ENCODE data around the gene PIK3CA. TPM values are rescaled to one million over a fixed set of nuclear protein-coding genes. Genes with fewer than 3 reads are reported as not detected.

The PIK3CA gene
- 10 to 100 TPM; 21.7 to 42.9 TPM for total RNA-seq
- polyA plus RNA-seq: 10 to 100 TPM in 1 of 2 donors, 1 to 10 TPM in 1; 4.5 to 10.3 TPM
- long read RNA-seq, donor 1, full-length matches to known transcripts: 5 of 5 reads
- long read RNA-seq, donor 1, partial matches to known transcripts: 0 of 5 reads
- long read RNA-seq, donor 1, other reads (novel, unspliced or antisense): 0 of 5 reads
- long read RNA-seq, donor 2, full-length matches to known transcripts: 2 of 2 reads
- long read RNA-seq, donor 2, partial matches to known transcripts: 0 of 2 reads
- long read RNA-seq, donor 2, other reads (novel, unspliced or antisense): 0 of 2 reads
- long read RNA-seq, donor 3, full-length matches to known transcripts: 1 of 1 reads
- long read RNA-seq, donor 3, partial matches to known transcripts: 0 of 1 reads
- long read RNA-seq, donor 3, other reads (novel, unspliced or antisense): 0 of 1 reads
- long read RNA-seq, donor 4: 0 reads
- long read RNA-seq, donor 5, full-length matches to known transcripts: 4 of 32 reads
- long read RNA-seq, donor 5, partial matches to known transcripts: 28 of 32 reads
- long read RNA-seq, donor 5, other reads (novel, unspliced or antisense): 0 of 32 reads

- Histone ChIP-seq H3K4me1 (ENCODE audit: control insufficient read depth in 5 of 5, insufficient read depth in 5 of 5, low read length in 5 of 5) (peaks cover 0 to 20% (median 7%) of the 10 kb centered on the region in 5 donors), H3K9ac (ENCODE audit: insufficient read depth in 1 of 2, low read length in 2 of 2) (peak within 1 kb of the TSS; percentile 69 to 97), H3K9me3 (ENCODE audit: control insufficient read depth in 4 of 4, insufficient read depth in 3 of 4, low read length in 3 of 4) (no peaks in the 10 kb centered on the region), H3K4me3 (peak within 1 kb of the TSS; percentile 92), H3K27me3 (ENCODE audit: control insufficient read depth in 3 of 3, insufficient read depth in 3 of 3, low read length in 2 of 3) (no peaks in the 10 kb centered on the region), H3K36me3 (ENCODE audit: control insufficient read depth in 4 of 4, insufficient read depth in 4 of 4, low read length in 4 of 4) (peaks cover 0 to 3% (median 0%) of the 10 kb centered on the region in 4 donors), H3K27ac (ENCODE audit: low read depth in 1 of 2, low read length in 1 of 2) (peak within 1 kb of the TSS; percentile 97 to 99)
- peak; percentile 98 to 100 (median 100) for DNase-seq
- 0 to 1% methylated on average over 40 to 67 of the region's 67 CpGs for WGBS, 2 donors
- peak; percentile 89 for ATAC-seq (ENCODE audit: insufficient read depth, low FRiP score)
- no peak for TF ChIP-seq CTCF (IDR thresholded peaks at IDR 0.05; ENCODE audit: control extremely low read depth, extremely low read depth)
These were observed at the start of gene PIK3CA for GRCh38 chr3:179147873-179148615. Gene PIK3CA (plus strand): TSS chr3:179148357. CDS start chr3:179198826, 50,469 bp downstream.

- no peak overlapping the region for H3K4me3 ChIP-seq
- no peak overlapping the region for H3K9ac ChIP-seq (ENCODE audit: insufficient read depth in 1 of 2, low read length in 2 of 2)
- H3K36me3 ChIP-seq (ENCODE audit: control insufficient read depth in 4 of 4, insufficient read depth in 4 of 4, low read length in 4 of 4): no peaks in the 10 kb centered on the region
- no peaks in the 10 kb centered on the region for H3K9me3 ChIP-seq (ENCODE audit: control insufficient read depth in 4 of 4, insufficient read depth in 3 of 4, low read length in 3 of 4)
- ATAC-seq (ENCODE audit: insufficient read depth, low FRiP score) (no peak), DNase-seq (no peak)
- H3K27me3 ChIP-seq (ENCODE audit: control insufficient read depth in 3 of 3, insufficient read depth in 3 of 3, low read length in 2 of 3): no peaks in the 10 kb centered on the region
- no peaks in the 10 kb centered on the region for H3K4me1 ChIP-seq (ENCODE audit: control insufficient read depth in 5 of 5, insufficient read depth in 5 of 5, low read length in 5 of 5)
- WGBS, 2 donors: 80 to 88% methylated on average over 7 of the region's 7 CpGs
- H3K27ac ChIP-seq (ENCODE audit: low read depth in 1 of 2, low read length in 1 of 2): no peak overlapping the region
- TF ChIP-seq CTCF (IDR thresholded peaks at IDR 0.05; ENCODE audit: control extremely low read depth, extremely low read depth): no peak
These were observed 49.6 kb upstream of the PIK3CA start for GRCh38 chr3:179098388-179099077.

DNA sequence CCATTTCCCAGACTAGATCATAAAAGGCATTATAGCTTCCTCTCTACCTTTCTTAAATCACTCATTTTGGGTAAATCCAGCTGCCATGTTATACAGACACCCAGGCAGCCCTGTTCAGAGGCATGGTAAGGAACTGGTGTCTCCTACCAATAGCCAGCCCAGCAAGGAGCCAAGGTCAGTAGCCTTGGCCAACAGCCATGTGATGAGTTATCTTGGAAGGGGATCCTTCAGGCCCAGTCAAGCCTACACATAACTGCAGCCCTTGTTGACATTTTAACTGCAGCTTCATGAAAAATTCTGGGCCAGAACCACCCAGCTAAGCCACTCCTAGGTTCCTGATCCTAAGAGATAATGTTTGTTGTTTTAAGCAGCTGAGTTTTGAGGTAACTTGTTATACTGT, 47.5 kb upstream of the PIK3CA start:
- no peaks in the 10 kb centered on the region for H3K27me3 ChIP-seq (ENCODE audit: control insufficient read depth in 3 of 3, insufficient read depth in 3 of 3, low read length in 2 of 3)
- no peaks in the 10 kb centered on the region for H3K9me3 ChIP-seq (ENCODE audit: control insufficient read depth in 4 of 4, insufficient read depth in 3 of 4, low read length in 3 of 4)
- DNase-seq (no peak), ATAC-seq (ENCODE audit: insufficient read depth, low FRiP score) (no peak)
- no peaks in the 10 kb centered on the region for H3K36me3 ChIP-seq (ENCODE audit: control insufficient read depth in 4 of 4, insufficient read depth in 4 of 4, low read length in 4 of 4)
- H3K4me1 ChIP-seq (ENCODE audit: control insufficient read depth in 5 of 5, insufficient read depth in 5 of 5, low read length in 5 of 5): no peaks in the 10 kb centered on the region
- H3K9ac ChIP-seq (ENCODE audit: insufficient read depth in 1 of 2, low read length in 2 of 2): no peak overlapping the region
- H3K4me3 ChIP-seq: no peak overlapping the region
- TF ChIP-seq CTCF (IDR thresholded peaks at IDR 0.05; ENCODE audit: control extremely low read depth, extremely low read depth): no peak
- no peak overlapping the region for H3K27ac ChIP-seq (ENCODE audit: low read depth in 1 of 2, low read length in 1 of 2)

Data from lung (tissue), 16 donors.